GM12874 (cell line): ENCODE measurements around the gene BCCIP.

ENCODE experiments used
- CTCF ChIP-seq: IDR thresholded peaks from 2 replicates; pipeline ENCODE4 v1.5.1; 2011; ENCODE audit warnings: low read depth, mild to moderate bottlenecking, control low read depth, low read length, moderate library complexity; ENCODE audit not compliant: insufficient read depth

The BCCIP gene

GRCh38 chr10:125815764-125816163, 7.6 kb upstream of the BCCIP start:
- TF ChIP-seq CTCF = no peak

GRCh38 chr10:125816548-125816947, 6.8 kb upstream of the BCCIP start:
- TF ChIP-seq CTCF = no peak

GRCh38 chr10:125817337-125817946, 5.9 kb upstream of the BCCIP start:
- TF ChIP-seq CTCF = no peak

- no peak for TF ChIP-seq CTCF
These were observed 2.6 kb upstream of the BCCIP start for GRCh38 chr10:125820701-125821100.

- TF ChIP-seq CTCF = no peak
These were observed 411 bp downstream of the BCCIP start for GRCh38 chr10:125823663-125824251.

- TF ChIP-seq CTCF = no peak
These were observed 1.4 kb downstream of the BCCIP start for GRCh38 chr10:125824736-125825135.

GRCh38 chr10:125827133-125827532, 3.8 kb downstream of the BCCIP start:
- no peak for TF ChIP-seq CTCF
